DMS153 treated with DMSO at 0.1 percent for 48 hours (cell line): Measurements from ENCODE around the gene PLXDC2.
"Not testable (repeated sequence)": the region's sequence is repeated elsewhere in the genome, so short reads cannot be mapped to it uniquely, and the experiment has no call there.

ENCODE experiments used
- DNase-seq: peaks from one replicate; lab custom pipeline; 2025; ENCODE audit not compliant: unreplicated experiment; lab: John Stamatoyannopoulos, UW

PLXDC2 gene

GRCh38 chr10:20173046-20173445 is 356.8 kb downstream of the PLXDC2 start:
- DNase-seq = no peak

GRCh38 chr10:20175719-20176118 is 359.5 kb downstream of the PLXDC2 start:
- DNase-seq = no peak

- no peak for DNase-seq
Measured at GRCh38 chr10:20180766-20181165, 364.5 kb downstream of the PLXDC2 start.

GRCh38 chr10:20181434-20181833 is 365.2 kb downstream of the PLXDC2 start:
- DNase-seq = no peak

- DNase-seq = no peak
Measured at GRCh38 chr10:20185116-20185515, 368.9 kb downstream of the PLXDC2 start.

- not testable (repeated sequence) for DNase-seq
Measured at GRCh38 chr10:20191392-20191791, 375.2 kb downstream of the PLXDC2 start.

- DNase-seq = no peak
Measured at GRCh38 chr10:20195076-20195475, 378.8 kb downstream of the PLXDC2 start.

GRCh38 chr10:20200758-20201157 is 384.5 kb downstream of the PLXDC2 start:
- DNase-seq = no peak

GRCh38 chr10:20202337-20202736 is 386.1 kb downstream of the PLXDC2 start:
- DNase-seq = no peak

- no peak for DNase-seq
Measured at GRCh38 chr10:20207653-20208052, 391.4 kb downstream of the PLXDC2 start.

GRCh38 chr10:20209098-20209497 is 392.9 kb downstream of the PLXDC2 start:
- DNase-seq = not testable (repeated sequence)

- DNase-seq = no peak
Measured at GRCh38 chr10:20215547-20216152, 399.4 kb downstream of the PLXDC2 start.

- DNase-seq = no peak
Measured at GRCh38 chr10:20221356-20221755, 405.1 kb downstream of the PLXDC2 start.

GRCh38 chr10:20228729-20229128 is 412.5 kb downstream of the PLXDC2 start:
- no peak for DNase-seq

GRCh38 chr10:20232079-20232705 is 416.0 kb downstream of the PLXDC2 start:
- no peak for DNase-seq

GRCh38 chr10:20233423-20233822 is 417.2 kb downstream of the PLXDC2 start:
- no peak for DNase-seq

GRCh38 chr10:20234579-20234978 is 418.3 kb downstream of the PLXDC2 start:
- no peak for DNase-seq

- DNase-seq = no peak
Measured at GRCh38 chr10:20237091-20237570, 420.9 kb downstream of the PLXDC2 start.

GRCh38 chr10:20237586-20237985 is 421.4 kb downstream of the PLXDC2 start:
- DNase-seq = no peak

- no peak for DNase-seq
Measured at GRCh38 chr10:20240643-20241042, 424.4 kb downstream of the PLXDC2 start.

GRCh38 chr10:20247454-20247853 is 431.2 kb downstream of the PLXDC2 start:
- no peak for DNase-seq

- no peak for DNase-seq
Measured at GRCh38 chr10:20247891-20248708, 431.9 kb downstream of the PLXDC2 start.
